BJ (cell line): Measurements from ENCODE around the gene PRDM16. TPM values are rescaled to one million over a fixed set of nuclear protein-coding genes. Genes with fewer than 3 reads are reported as not detected.

Source experiments
- CTCF ChIA-PET: fragments of 350-600 bp; formaldehyde crosslinking; extraction: SDS; loops from one replicate; lab custom pipeline; 2021; ENCODE audit warnings: antibody characterized with exemption, inconsistent platforms; lab: Yijun Ruan, JAX
- POLR2A ChIA-PET: fragments of 300-600 bp; sonication (Branson Sonifier 250); formaldehyde crosslinking; extraction: SDS; loops from one replicate; lab custom pipeline; 2021; ENCODE audit warnings: antibody characterized with exemption; lab: Charles Lee
- DNase-seq: peaks from one replicate; pipeline ENCODE4 v3.0.0-alpha.2; 2011; ENCODE audit warnings: low read depth
- H3K27me3 ChIP-seq: 2 replicates; pipeline ENCODE4 v1.6.0; 2011; ENCODE audit warnings: low read length; ENCODE audit not compliant: control insufficient read depth, insufficient read depth
- H3K36me3 ChIP-seq: 2 replicates; pipeline ENCODE4 v1.5.1; 2011; ENCODE audit warnings: low read length; ENCODE audit not compliant: control insufficient read depth, insufficient read depth
- H3K4me3 ChIP-seq: 2 replicates; pipeline ENCODE4 v1.5.1; 2011; ENCODE audit warnings: low read depth, mild to moderate bottlenecking, control low read depth, low read length
- polyA plus RNA-seq: library from polyadenylated mRNA; depleted of rRNA; stranded (reverse); fragments of >200 nt; gene quantifications from 2 replicates; pipeline ENCODE4 v1.2.3, GENCODE V29; 2011
- TF ChIP-seq, protein P1 (sequence below): IDR thresholded peaks from 2 replicates; pipeline ENCODE4 v1.5.1; 2011; ENCODE audit warnings: low read depth, mild to moderate bottlenecking, control low read depth, inconsistent platforms, low read length, moderate library complexity; ENCODE audit not compliant: insufficient read depth

Gene PRDM16
- polyA plus RNA-seq, 1 experiment, result 0.02 TPM

DNA sequence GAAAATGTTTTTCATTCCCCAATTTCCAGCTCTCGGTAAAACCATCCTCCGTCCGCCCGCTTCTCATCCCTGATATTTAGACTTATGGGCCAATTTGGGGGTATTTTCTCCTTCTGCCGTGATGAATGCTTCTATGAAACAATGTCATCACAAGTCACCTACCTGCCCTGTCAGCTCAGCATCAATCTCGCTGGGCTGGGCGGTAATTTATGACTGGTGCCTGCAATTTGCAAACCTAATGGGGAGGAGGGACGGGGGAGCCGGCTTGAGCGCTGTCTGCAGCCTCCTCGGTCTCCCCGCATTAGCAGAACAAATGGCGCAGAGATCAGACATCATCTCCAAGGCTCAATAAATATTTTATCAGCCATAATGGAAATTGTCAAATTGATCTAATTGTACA is 72.1 kb downstream of the PRDM16 start:
- POLR2A ChIA-PET, result no interaction called here
- no peak for DNase-seq
- CTCF ChIA-PET, result no interaction called here
- Histone ChIP-seq H3K36me3 (no peaks in the 10 kb centered on the region), H3K4me3 (no peak overlapping the region), H3K27me3 (peaks cover 9% of the 10 kb centered on the region)
- TF ChIP-seq, protein P1, sequence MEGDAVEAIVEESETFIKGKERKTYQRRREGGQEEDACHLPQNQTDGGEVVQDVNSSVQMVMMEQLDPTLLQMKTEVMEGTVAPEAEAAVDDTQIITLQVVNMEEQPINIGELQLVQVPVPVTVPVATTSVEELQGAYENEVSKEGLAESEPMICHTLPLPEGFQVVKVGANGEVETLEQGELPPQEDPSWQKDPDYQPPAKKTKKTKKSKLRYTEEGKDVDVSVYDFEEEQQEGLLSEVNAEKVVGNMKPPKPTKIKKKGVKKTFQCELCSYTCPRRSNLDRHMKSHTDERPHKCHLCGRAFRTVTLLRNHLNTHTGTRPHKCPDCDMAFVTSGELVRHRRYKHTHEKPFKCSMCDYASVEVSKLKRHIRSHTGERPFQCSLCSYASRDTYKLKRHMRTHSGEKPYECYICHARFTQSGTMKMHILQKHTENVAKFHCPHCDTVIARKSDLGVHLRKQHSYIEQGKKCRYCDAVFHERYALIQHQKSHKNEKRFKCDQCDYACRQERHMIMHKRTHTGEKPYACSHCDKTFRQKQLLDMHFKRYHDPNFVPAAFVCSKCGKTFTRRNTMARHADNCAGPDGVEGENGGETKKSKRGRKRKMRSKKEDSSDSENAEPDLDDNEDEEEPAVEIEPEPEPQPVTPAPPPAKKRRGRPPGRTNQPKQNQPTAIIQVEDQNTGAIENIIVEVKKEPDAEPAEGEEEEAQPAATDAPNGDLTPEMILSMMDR, result no peak

DNA sequence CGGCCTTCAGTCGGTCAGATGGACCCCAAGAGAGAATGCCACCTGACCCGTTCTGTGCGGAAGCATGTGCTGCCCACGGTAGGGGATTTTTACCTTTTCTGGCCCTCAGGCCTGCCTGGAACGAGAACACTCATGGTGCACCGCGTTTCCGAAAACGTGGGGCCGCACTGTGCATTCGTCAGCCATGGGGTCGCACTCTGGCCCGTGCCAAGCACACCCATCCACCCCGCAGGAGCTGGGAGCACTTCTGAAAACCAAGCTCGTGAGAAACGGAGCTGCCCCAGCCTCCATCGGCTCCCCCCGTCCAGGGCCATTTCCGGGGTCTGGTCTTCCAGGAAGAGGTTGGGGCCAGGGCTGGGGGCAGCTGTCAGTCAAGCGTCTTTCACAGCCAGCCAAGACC is 72.8 kb downstream of the PRDM16 start:
- Histone ChIP-seq H3K4me3 (no peak overlapping the region), H3K36me3 (no peaks in the 10 kb centered on the region), H3K27me3 (peaks cover 9% of the 10 kb centered on the region)
- CTCF ChIA-PET, result no interaction called here
- TF ChIP-seq, protein P1, result no peak
- POLR2A ChIA-PET, result no interaction called here
- no peak for DNase-seq

DNA sequence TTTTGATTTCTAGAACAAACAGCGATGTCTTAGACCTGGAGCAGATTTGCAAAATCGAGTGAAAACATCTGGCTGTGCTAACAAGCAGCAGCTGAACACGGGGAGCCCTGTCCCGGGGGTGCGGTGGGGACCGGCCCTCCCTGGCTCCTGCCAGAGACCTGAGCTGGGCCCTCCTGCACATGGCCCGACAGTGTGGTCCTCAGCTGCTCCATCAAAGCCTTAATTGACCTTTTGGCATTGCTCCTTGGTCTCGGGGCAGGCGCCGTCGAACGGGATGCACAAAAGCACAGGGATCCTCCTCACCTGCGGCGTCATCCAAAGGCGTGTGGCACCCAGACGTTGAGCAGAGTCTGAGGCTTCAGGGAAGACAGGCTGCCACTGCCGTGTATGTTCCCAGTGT is 73.2 kb downstream of the PRDM16 start:
- H3K4me3 ChIP-seq, result no peak overlapping the region
- H3K27me3 ChIP-seq, result peaks cover 9% of the 10 kb centered on the region
- H3K36me3 ChIP-seq, result no peaks in the 10 kb centered on the region
- no peak for DNase-seq
- ChIA-PET POLR2A (no interaction called here), CTCF (no interaction called here)
- TF ChIP-seq, protein P1, result no peak

DNA sequence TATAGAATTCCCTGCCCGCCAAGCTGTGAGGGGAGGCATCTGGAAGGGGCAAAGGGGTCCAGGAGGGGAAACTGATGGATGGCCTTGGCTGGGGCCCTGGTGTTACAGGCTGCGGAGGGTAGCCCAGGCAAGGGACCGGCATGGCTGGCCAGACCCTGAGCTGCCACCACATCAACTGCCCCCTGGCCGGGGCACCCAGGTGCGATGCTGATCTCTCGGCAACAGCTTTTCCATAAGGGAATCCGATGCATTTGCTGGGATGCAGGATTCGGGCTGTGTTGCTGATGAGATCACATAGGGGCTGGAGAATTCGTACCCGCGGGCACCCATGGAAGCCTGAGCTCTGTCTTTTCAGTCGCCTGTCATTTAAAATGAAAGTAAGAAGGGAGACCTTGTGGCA is 73.7 kb downstream of the PRDM16 start:
- Histone ChIP-seq H3K27me3 (peaks cover 9% of the 10 kb centered on the region), H3K36me3 (no peaks in the 10 kb centered on the region), H3K4me3 (no peak overlapping the region)
- ChIA-PET POLR2A (no interaction called here), CTCF (no interaction called here)
- TF ChIP-seq, protein P1, result no peak
- no peak for DNase-seq

DNA sequence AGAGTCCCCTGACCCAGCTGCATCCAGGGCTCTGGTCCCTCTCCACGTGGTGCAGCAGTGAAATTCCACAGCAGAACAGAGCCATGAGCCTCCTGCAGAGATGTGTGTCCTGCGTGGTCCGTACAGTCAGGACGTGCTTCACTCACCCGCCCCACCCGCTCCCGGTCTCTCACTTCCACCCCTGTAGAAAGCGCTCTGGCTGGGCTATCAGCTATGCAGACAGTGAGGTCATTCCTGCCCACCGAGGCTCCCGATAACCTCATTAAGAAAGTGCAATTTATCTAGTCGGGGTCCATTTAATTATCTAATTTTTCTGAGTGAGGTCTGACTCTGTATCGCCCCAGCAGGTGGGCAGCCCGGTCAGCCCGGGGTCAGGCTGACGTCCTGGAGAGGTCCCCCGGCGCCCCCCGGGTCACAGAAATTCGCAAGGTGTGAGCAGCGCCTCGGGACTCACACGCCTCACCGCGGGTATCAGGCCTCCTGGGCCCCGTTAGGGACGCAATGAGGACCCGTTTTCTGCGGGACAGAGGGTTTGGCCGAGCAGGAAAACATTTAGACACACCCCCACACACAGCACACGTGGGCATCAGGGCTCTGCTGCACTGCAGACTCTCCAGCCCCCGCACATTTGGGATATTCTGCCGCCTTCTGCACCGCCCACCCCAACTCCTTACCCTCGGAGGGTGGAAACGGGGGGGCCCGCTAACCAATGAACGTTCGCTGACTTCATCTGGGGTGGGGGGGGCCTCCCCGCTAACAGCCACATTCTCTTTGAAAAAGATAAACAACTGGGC is 76.7 kb downstream of the PRDM16 start:
- no peak for DNase-seq
- POLR2A ChIA-PET, result no interaction called here
- H3K27me3 ChIP-seq, result 0 out of 2 replicates have a peak, but pooled peaks cover 4% of the 10 kb centered on the region
- H3K36me3 ChIP-seq, result no peaks in the 10 kb centered on the region
- TF ChIP-seq, protein P1, result no peak
- H3K4me3 ChIP-seq, result no peak overlapping the region
- CTCF ChIA-PET, result no interaction called here
